ENCODE measurements around the gene TBCEL. TPM values are rescaled to one million over a fixed set of nuclear protein-coding genes. Genes with fewer than 3 reads are reported as not detected.

The TBCEL gene
- total RNA-seq, 1 experiment from 2014 or later, result 23.2 TPM

- ATAC-seq (no peak), DNase-seq (ENCODE audit: low read depth, low spot score) (no peak)
- Histone ChIP-seq H3K27ac (ENCODE audit: low read length) (no peak overlapping the region), H3K4me3 (ENCODE audit: low read depth in 2 of 2, low read length in 2 of 2) (no peak overlapping the region), H3K9me3 (ENCODE audit: control insufficient read depth, insufficient read depth, low read depth, low read length) (no peaks in the 10 kb centered on the region), H3K4me1 (ENCODE audit: control insufficient read depth, insufficient read depth, low read length) (no peaks in the 10 kb centered on the region), H3K36me3 (ENCODE audit: control insufficient read depth, insufficient read depth, low read length) (no peaks in the 10 kb centered on the region), H3K27me3 (ENCODE audit: control insufficient read depth, insufficient read depth, low read length) (peaks cover 9% of the 10 kb centered on the region)
- POLR2A ChIA-PET, result no interaction called here
- TF ChIP-seq REST (IDR thresholded peaks at IDR 0.05; ENCODE audit: insufficient read depth in 1 of 2, low read depth in 2 of 2, low read length in 1 of 2) (no peak), SIN3A (IDR thresholded peaks at IDR 0.05; ENCODE audit: borderline replicate concordance, insufficient read depth, low read depth, low read length) (no peak), TCF7L2 (IDR thresholded peaks at IDR 0.05; ENCODE audit: low read depth, low read length) (no peak), CTCF (IDR thresholded peaks at IDR 0.05) (no peak), POLR2AphosphoS5 (IDR thresholded peaks at IDR 0.05; ENCODE audit: low read depth, low read length) (no peak)
- CTCF ChIA-PET, result no interaction called here
- in situ Hi-C loops (cut with HindIII; ENCODE audit: low pct_unique_long_range_greater_than_20kb, low sequenced_read_pairs), result no loop called here
- no TSS peak for BruUV-seq (replicated peaks)
- intact Hi-C loops (cut with micrococcal nuclease; ENCODE audit: unreplicated experiment), result no loop called here
Measured at GRCh38 chr11:121137005-121137404, 113.1 kb downstream of the TBCEL start.

- no peaks in the 10 kb centered on the region for H3K9me3 ChIP-seq (ENCODE audit: control insufficient read depth, insufficient read depth, low read depth, low read length)
- no peak overlapping the region for H3K27ac ChIP-seq (ENCODE audit: low read length)
- H3K4me3 ChIP-seq (ENCODE audit: low read depth in 2 of 2, low read length in 2 of 2), result no peak overlapping the region
- TF ChIP-seq CTCF (IDR thresholded peaks at IDR 0.05) (no peak), POLR2AphosphoS5 (IDR thresholded peaks at IDR 0.05; ENCODE audit: low read depth, low read length) (no peak), REST (IDR thresholded peaks at IDR 0.05; ENCODE audit: insufficient read depth in 1 of 2, low read depth in 2 of 2, low read length in 1 of 2) (no peak), TCF7L2 (IDR thresholded peaks at IDR 0.05; ENCODE audit: low read depth, low read length) (no peak), SIN3A (IDR thresholded peaks at IDR 0.05; ENCODE audit: borderline replicate concordance, insufficient read depth, low read depth, low read length) (no peak)
- POLR2A ChIA-PET, result no interaction called here
- CTCF ChIA-PET, result no interaction called here
- H3K36me3 ChIP-seq (ENCODE audit: control insufficient read depth, insufficient read depth, low read length), result no peaks in the 10 kb centered on the region
- DNase-seq (ENCODE audit: low read depth, low spot score) (no peak), ATAC-seq (no peak)
- peaks cover 12% of the 10 kb centered on the region for H3K27me3 ChIP-seq (ENCODE audit: control insufficient read depth, insufficient read depth, low read length)
- no TSS peak for BruUV-seq (replicated peaks)
- intact Hi-C loops (cut with micrococcal nuclease; ENCODE audit: unreplicated experiment) (no loop called here), in situ Hi-C loops (cut with HindIII; ENCODE audit: low pct_unique_long_range_greater_than_20kb, low sequenced_read_pairs) (no loop called here)
- H3K4me1 ChIP-seq (ENCODE audit: control insufficient read depth, insufficient read depth, low read length), result no peaks in the 10 kb centered on the region
Measured at GRCh38 chr11:121138259-121138658, 114.4 kb downstream of the TBCEL start.

Measured in Panc1 (cell line).